A375 (cell line): ENCODE measurements around the gene TNFAIP1. TPM values are rescaled to one million over a fixed set of nuclear protein-coding genes. Genes with fewer than 3 reads are reported as not detected.

Experiments
- total RNA-seq: library from RNA; depleted of rRNA; stranded (reverse); fragments of >200 nt; shearing (Covaris generic); gene quantifications from 2 replicates; pipeline ENCODE4 v1.2.3, GENCODE V29; 2014; rRNA removed

The TNFAIP1 gene, protein sequence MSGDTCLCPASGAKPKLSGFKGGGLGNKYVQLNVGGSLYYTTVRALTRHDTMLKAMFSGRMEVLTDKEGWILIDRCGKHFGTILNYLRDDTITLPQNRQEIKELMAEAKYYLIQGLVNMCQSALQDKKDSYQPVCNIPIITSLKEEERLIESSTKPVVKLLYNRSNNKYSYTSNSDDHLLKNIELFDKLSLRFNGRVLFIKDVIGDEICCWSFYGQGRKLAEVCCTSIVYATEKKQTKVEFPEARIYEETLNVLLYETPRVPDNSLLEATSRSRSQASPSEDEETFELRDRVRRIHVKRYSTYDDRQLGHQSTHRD
- 55.1 and 57.3 TPM in 2 replicates for total RNA-seq

DNA sequence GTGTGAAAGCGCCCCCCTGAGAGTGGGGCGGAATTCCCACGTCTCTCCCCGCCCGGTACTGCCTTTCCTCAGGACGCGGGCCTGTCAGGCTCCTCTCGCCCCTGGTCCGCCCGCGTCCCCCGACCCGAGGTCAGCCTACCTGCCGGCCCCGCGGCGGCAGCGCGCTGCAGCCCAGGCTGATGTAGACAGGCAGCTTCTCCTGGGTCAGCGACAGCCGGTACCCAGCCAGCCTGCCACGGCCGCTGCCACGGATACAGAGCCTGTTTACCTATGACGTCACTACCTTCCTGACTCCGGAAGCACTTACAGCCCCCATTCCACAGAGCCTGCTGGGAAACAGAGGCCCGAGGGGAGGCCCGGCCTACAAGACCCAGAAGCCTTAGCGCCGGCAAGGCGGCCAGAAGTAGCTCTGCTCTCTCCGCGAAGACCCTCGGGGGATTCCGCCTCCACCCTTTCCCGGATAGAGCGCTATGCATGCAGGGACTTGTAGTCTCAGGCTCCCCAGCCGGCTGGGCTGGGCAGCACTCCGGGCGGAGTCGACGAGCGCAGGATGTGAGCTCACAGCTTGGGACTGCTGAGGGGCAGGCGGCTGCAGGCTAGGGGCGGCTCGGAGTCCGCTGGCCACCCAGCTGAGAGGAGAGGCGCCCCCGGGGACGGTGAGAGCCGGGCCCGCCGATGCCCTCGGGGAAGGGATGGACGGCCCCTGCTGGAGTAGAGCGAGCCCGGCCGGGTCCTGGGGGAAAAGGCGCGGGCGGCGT is at the start of gene TNFAIP1, which contains the start of gene IFT20:
Gene TNFAIP1, plus strand, starts transcription at position 561 of the 758 bp plus-strand sequence. CDS start 3,761 bp downstream, outside the sequence.
Gene IFT20, minus strand, starts transcription at position 272 of the 758 bp plus-strand sequence. CDS start 3,487 bp downstream, outside the sequence.

DNA sequence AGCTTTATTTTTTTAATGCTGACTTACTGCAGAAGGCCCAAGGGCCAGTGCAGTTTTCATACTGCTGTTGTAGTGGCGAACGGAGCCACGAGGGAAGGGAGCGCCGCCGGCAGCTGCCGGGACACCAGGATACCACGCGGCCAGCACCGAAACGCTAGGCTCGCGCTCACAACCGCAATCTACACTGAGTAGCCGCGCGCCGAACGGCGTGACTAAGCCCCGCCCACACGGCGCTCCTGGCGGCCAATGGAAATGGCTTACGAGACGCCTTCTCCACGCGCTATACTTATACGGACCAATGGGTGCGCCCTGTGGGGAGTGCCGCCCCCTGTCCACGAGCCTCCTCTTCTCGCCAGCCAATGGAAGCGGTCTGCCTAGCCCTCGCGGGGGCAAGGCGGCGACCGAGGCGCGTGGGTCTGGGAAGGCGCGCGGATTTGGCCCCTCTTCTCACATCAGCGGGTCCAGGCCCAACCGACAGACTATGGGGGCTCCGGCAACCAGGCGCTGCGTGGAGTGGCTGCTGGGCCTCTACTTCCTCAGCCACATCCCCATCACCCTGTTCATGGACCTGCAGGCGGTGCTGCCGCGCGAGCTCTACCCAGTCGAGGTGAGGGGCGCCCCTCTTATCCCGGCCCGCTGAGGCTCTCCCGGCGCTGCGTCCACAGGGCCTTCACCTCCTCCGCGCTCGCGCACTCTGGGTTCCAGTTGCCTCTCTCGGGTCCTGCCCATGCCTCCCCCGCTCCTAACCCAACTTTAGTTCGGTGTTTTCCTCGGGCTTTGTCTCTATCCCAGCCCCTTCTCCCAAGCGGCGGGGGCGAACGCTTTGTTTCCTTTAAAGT is 16.6 kb upstream of the TNFAIP1 start, which contains the start of gene TMEM97:
Gene TMEM97, plus strand, starts transcription at position 442 of the 839 bp plus-strand sequence. Its CDS starts 40 bp downstream, at position 482.

DNA sequence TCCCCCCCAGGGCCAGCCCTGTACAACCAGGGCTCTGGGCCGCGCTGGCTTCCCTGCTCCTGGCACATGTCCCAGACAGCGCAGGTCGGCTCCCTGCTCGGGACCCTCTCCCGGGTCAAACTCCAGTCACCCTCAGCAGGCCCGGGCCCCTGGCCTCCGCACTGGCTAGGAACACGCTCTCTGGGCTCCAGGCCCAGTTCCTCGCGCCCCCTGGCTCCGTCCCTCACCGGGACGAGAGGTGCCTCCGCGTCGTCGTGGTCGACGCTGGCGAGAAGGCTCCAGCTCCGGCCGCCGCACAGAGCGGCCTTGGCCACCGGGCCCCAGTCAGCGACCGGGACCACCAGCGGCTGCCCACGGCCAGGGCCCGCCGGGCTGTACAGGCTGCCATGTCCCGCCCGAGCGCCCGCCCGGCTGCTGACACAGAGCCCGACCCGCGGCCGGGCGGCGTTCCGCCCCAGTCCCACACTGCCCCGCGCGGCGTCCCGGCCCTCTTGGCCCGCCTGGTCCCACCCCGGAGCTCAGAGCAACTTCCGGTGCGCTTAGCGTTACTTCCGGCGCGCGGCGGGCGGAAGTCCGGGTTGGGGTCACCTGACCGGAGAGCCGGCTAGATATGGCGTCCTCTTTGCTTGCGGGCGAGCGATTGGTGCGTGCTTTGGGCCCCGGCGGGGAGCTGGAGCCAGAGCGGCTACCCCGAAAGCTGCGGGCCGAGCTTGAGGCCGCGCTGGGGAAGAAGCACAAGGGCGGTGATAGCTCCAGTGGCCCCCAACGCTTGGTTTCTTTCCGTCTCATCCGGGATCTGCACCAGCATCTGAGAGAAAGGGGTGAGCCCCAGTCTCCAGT is 21.7 kb downstream of the TNFAIP1 start, which contains the start of gene POLDIP2:
Gene POLDIP2, minus strand, starts transcription at position 467 of the 840 bp plus-strand sequence. Its CDS starts 79 bp downstream, at position 388.

DNA sequence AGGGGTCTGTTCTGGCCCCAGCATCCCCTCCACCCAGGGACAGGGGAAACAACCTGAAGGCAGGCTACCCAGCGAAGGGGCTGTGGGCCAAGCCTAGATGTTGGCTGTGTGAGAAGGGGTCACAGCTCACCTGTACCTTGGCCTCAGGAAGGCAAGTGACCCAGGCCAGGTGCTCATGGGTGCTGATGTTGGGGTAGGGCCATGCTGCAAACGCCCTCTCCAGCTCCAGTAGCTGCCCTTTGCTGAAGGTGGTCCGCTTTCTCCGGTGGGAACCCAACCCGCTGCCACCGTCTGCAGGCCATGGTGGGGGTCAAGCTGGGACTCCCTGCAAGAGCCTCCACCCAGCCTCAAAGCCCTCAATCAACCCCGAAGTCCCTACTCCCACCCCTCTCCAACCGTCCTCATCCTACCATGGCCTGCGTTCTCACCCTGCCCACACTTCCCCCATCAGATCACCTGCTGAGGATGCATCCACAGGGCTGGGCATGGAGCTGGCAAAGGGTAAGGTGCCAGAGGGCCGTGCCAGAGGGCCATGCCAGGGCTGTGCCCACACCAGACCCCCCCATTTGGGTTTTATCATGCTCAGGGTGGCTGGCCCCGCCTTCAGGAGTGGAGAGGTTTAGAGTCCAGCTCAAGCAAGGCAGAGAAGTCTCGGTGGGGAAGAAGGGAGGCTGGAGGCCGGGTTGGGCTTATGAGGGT is 29.3 kb downstream of the TNFAIP1 start, which contains the start of gene SEBOX:
Gene SEBOX, minus strand, starts transcription at position 535 of the 699 bp plus-strand sequence. Its CDS starts 48 bp downstream, at position 487.

DNA sequence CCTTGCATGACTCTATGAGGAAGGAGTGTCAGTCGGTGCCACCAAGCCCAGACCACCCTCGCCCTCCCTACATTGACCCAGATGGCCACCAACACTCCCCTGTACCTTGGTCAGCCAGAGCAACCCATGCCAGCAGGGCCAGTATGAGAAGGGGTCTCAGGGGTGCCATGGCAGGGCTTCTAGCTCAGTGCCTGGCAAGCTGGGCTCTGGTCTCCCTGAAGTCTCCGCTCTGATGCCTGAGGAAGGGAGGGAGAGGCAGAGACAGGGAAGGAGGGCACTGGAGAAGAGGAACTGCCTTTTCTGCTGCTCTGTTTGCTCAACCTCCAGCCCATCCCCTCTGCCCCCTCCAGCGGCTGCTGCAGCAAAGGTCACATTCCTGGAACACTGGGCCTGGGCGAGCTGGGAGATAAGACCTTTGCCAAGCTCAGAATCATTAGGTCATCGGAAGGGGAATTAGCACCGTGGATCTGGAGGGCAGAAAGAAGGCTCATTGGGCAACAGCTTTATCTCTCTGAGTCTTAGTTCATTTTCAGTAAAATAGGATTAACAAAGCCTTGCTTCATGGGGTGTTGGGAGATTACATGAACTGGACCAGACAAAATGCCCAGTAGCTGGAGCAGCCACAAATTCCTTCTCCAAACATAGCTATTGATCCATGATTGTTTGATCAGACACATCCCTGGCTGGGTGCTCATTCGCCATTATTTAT is 34.6 kb downstream of the TNFAIP1 start, which contains the start of gene VTN:
Gene VTN, minus strand, starts transcription at position 273 of the 709 bp plus-strand sequence. Its CDS starts 104 bp downstream, at position 169.

DNA sequence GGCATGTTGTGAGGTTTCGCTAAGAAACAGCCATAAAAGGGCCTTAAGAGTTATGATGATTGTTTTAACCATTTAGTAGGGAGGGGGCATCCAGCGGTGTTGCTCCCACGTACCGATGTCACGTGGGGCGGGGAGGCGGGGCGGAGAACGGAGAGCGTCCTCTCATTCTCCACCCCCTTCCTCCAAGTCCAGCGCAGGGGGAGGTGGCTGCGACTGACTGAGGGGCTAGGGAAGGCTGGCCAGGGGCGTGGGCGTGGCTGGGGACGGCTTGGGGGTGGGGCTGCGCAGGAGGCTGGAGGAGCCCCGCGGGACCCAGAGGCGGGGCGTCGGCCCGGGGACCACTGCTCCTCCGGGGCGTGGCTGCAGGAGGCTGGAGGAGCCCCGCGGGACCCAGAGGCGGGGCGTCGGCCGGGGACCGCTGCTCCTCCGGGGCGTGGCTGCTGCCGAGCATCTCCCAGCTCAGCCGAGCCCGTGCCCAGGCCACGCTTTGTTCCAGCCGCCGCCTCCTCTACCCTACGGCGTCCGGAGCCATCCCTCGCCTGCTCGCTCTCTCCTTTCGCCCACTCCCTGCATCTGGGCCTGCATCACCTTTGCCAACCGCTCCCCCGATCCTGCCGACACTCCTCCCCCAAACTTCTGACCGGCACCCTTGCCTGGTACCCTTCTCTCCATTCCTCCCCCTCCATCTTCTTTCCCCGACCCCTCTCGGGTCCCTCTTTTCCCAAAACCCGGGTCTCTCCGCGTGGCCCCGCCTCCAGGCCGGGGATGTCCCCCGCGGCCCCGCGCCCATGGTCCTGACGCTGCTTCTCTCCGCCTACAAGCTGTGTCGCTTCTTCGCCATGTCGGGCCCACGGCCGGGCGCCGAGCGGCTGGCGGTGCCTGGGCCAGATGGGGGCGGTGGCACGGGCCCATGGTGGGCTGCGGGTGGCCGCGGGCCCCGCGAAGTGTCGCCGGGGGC is 36.0 kb downstream of the TNFAIP1 start, which contains the start of gene SARM1:
Gene SARM1, plus strand, starts transcription at position 450 of the 958 bp plus-strand sequence. Its CDS starts 339 bp downstream, at position 789.

Other genes starting within 250 kb of the TNFAIP1 start
- gene TMEM97, start 16.6 kb upstream of the TNFAIP1 start, total RNA-seq = 27.4 and 33.0 TPM in 2 replicates
- gene IFT20, start 289 bp upstream of the TNFAIP1 start, total RNA-seq = 48.9 and 57.9 TPM in 2 replicates
- gene POLDIP2, start 21.8 kb downstream of the TNFAIP1 start, total RNA-seq = 156 and 173 TPM in 2 replicates
- gene SEBOX, start 29.4 kb downstream of the TNFAIP1 start, total RNA-seq = not detected in 2 replicates
- 0.05 TPM in 1 of 2 replicates, not detected in the other for gene VTN, start 34.5 kb downstream of the TNFAIP1 start, total RNA-seq
- gene SARM1, start 35.9 kb downstream of the TNFAIP1 start, total RNA-seq = 10.8 and 13.0 TPM in 2 replicates
- 6.2 and 9.2 TPM in 2 replicates for gene SLC46A1, start 70.5 kb downstream of the TNFAIP1 start, total RNA-seq
- gene SLC13A2, start 137.9 kb downstream of the TNFAIP1 start, total RNA-seq = not detected in 2 replicates
- gene FOXN1, start 170.6 kb downstream of the TNFAIP1 start, total RNA-seq = 0.11 TPM in 1 of 2 replicates, not detected in the other
- gene UNC119, start 216.9 kb downstream of the TNFAIP1 start, total RNA-seq = 41.9 and 42.8 TPM in 2 replicates
- gene PIGS, start 235.8 kb downstream of the TNFAIP1 start, total RNA-seq = 64.5 and 79.7 TPM in 2 replicates
- 116 and 133 TPM in 2 replicates for gene ALDOC, start 241.1 kb downstream of the TNFAIP1 start, total RNA-seq